Adrenal gland (tissue), 12 donors: Measurements from ENCODE around the gene ATP6V1A. TPM values are rescaled to one million over a fixed set of nuclear protein-coding genes. Genes with fewer than 3 reads are reported as not detected.
A peak's percentile ranks its signal among the peaks of the same experiment; 100 is the strongest.

Experiments
- DNase-seq, 7 donors: peaks; one replicate each; pipeline ENCODE4 v3.0.0-alpha.2; 2019 to 2020
- H3K27ac ChIP-seq, 5 donors: fragments of 200-600 bp; sonication (generic) in 4 of 5; 1 replicate in 3 of 5; 2 replicates in 2 of 5; pipeline versions ENCODE4 v1.5.1 to v1.8.0; 2016 to 2020; ENCODE audit warnings: mild to moderate bottlenecking in 1 of 5
- H3K27me3 ChIP-seq: fragments of 200-600 bp; 2 replicates; pipeline ENCODE4 v1.8.0; 2021
- H3K36me3 ChIP-seq, 2 donors: fragments of 200-600 bp; replicated peaks in 1 of 2; 1 replicate in 1 of 2; 2 replicates in 1 of 2; pipeline versions ENCODE4 v1.5.1 to v1.8.0; 2018 to 2022
- H3K4me1 ChIP-seq, 2 donors: fragments of 200-600 bp; replicated peaks in 1 of 2; 1 replicate in 1 of 2; 2 replicates in 1 of 2; pipeline versions ENCODE4 v1.5.1 to v1.8.0; 2018 to 2021
- H3K4me3 ChIP-seq, 4 donors: fragments of 200-600 bp; sonication (generic) in 3 of 4; one replicate each; pipeline ENCODE4 v1.5.1; 2016 to 2018
- H3K9me3 ChIP-seq, 3 donors: fragments of 200-600 bp; sonication (generic) in 1 of 3; replicated peaks in 1 of 3; 1 replicate in 2 of 3; 2 replicates in 1 of 3; pipeline versions ENCODE4 v1.5.1 to v1.8.0; 2016 to 2021
- CTCF ChIP-seq, 6 experiments: fragments of 450-650 bp in 4 of 6; fragments of 200-600 bp in 2 of 6; sonication (generic) in 1 of 6; IDR thresholded peaks; 1 replicate in 5 of 6; 2 replicates in 1 of 6; pipeline versions ENCODE4 v1.5.1 to v1.8.0; 2016 to 2021; ENCODE audit warnings: antibody characterized with exemption in 6 of 6, mild to moderate bottlenecking in 2 of 6, moderate library complexity in 1 of 6
- POLR2A ChIP-seq, 2 donors: fragments of 450-650 bp; IDR thresholded peaks; one replicate each; pipeline ENCODE4 v1.6.1; 2017; ENCODE audit warnings: antibody characterized with exemption in 2 of 2, mild to moderate bottlenecking in 2 of 2, moderate library complexity in 1 of 2
- WGBS, 4 donors: extraction: QIAGEN DNeasy Blood & Tissue Kit in 2 of 4; methylation state at CpG; one replicate each; pipeline versions ENCODE4 v1.1.5 to v1.1.7; 2013 to 2017; 5-methylcytosine and 5-hydroxymethylcytosine counted together
- intact Hi-C, 2 donors: fragments of 100-400 bp; cut with DNase I; formaldehyde crosslinking; loops; one replicate each; pipeline versions ENCODE4 v1.14.1 to v1.15.0; 2022 to 2023
- polyA plus RNA-seq, 3 donors: library from polyadenylated mRNA; stranded (reverse); fragments of 200-250 nt in 2 of 3; fragments of 350-450 nt in 1 of 3; fragmentation: Illumina TruSeq in 1 of 3; extraction: RNeasy Lipid Tissue Mini Kit (QIAGEN cat#74804) in 1 of 3; gene quantifications; one replicate each; pipeline ENCODE4 v1.2.3, GENCODE V29; 2013 to 2014
- total RNA-seq, 9 donors: library from RNA; depleted of rRNA in 4 of 9; stranded (reverse); fragments of >200 nt in 4 of 9; fragments of 120-200 nt in 1 of 9; fragmentation: NEBNext Ultra II Directional in 1 of 9; extraction: Animal tissue kit (Norgen Biotek cat#: 25700) in 1 of 9; gene quantifications; one replicate each; pipeline versions ENCODE4 v1.1.0 to v1.2.4, GENCODE V29; 2013 to 2023
- donor health status: healthy with polysubstance abuse.
- donor health status: Bipolar disorder and iron deficiency.
- donor health status: DM: yes; HTN: yes; CAD: no.
- donor health status: DM: no; HTN: no; CAD: no.
- donor health status: DM: no; HTN: no; CAD: no.
- donor health status: DM: yes; HTN: yes; CAD: no.

Gene ATP6V1A
- total and polyA plus RNA-seq, 12 donors: 14.7 to 165 (median 108) TPM

- no peaks in the 10 kb centered on the region for H3K27me3 ChIP-seq
- H3K4me1 ChIP-seq: peaks cover 0 to 55% of the 10 kb centered on the region in 2 donors
- peak overlapping the region in 3 of 5 donors; percentile 35 to 72 (median 62) for H3K27ac ChIP-seq
- TF ChIP-seq CTCF (IDR thresholded peaks at IDR 0.05): peak; percentile 48 to 84 (median 78)
- no peak for TF ChIP-seq POLR2A (IDR thresholded peaks at IDR 0.05)
- no peak overlapping the region for H3K4me3 ChIP-seq
- intact Hi-C loops: loop anchor here in 1 of 2 donors (10.0 kb wide), 1 partner anchor 98 kb away; the partner anchor contains the start of gene GRAMD1C
- H3K9me3 ChIP-seq: no peaks in the 10 kb centered on the region
- peak; percentile 34 to 66 (median 41) for DNase-seq
- WGBS, 4 donors: 7 to 11% (median 8%) methylated on average over 3 of the region's 3 CpGs
- H3K36me3 ChIP-seq: no peaks in the 10 kb centered on the region
Measured at GRCh38 chr3:113736548-113737089, 10.2 kb upstream of the ATP6V1A start.

GRCh38 chr3:113741086-113741485 lies 5.7 kb upstream of the ATP6V1A start:
- intact Hi-C loops: no loop called here
- Histone ChIP-seq H3K27ac (peak overlapping the region in 2 of 5 donors; percentile 31 to 49), H3K27me3 (no peaks in the 10 kb centered on the region), H3K4me1 (peaks cover 4 to 81% of the 10 kb centered on the region in 2 donors), H3K9me3 (no peaks in the 10 kb centered on the region), H3K36me3 (no peaks in the 10 kb centered on the region), H3K4me3 (no peak overlapping the region)
- TF ChIP-seq CTCF (IDR thresholded peaks at IDR 0.05) (no peak), POLR2A (IDR thresholded peaks at IDR 0.05) (no peak)
- DNase-seq: no peak
- WGBS, 4 donors: 43 to 62% (median 50%) methylated on average over 5 of the region's 5 CpGs

GRCh38 chr3:113741620-113742019 lies 5.2 kb upstream of the ATP6V1A start:
- Histone ChIP-seq H3K4me3 (no peak overlapping the region), H3K27me3 (no peaks in the 10 kb centered on the region), H3K4me1 (peaks cover 4 to 76% of the 10 kb centered on the region in 2 donors), H3K27ac (peak overlapping the region in 2 of 5 donors; percentile 31 to 49), H3K9me3 (no peaks in the 10 kb centered on the region), H3K36me3 (no peaks in the 10 kb centered on the region)
- DNase-seq: no peak
- intact Hi-C loops: no loop called here
- TF ChIP-seq CTCF (IDR thresholded peaks at IDR 0.05) (no peak), POLR2A (IDR thresholded peaks at IDR 0.05) (no peak)
- WGBS, 4 donors: 80 to 85% (median 82%) methylated on average over 1 of the region's 1 CpG

GRCh38 chr3:113743006-113743630 lies 3.7 kb upstream of the ATP6V1A start:
- Histone ChIP-seq H3K9me3 (no peaks in the 10 kb centered on the region), H3K27me3 (no peaks in the 10 kb centered on the region), H3K4me3 (peak overlapping the region in 1 of 4 donors; percentile 92), H3K4me1 (peaks cover 7 to 67% of the 10 kb centered on the region in 2 donors), H3K36me3 (no peaks in the 10 kb centered on the region), H3K27ac (no peak overlapping the region)
- no peak for DNase-seq
- TF ChIP-seq CTCF (IDR thresholded peaks at IDR 0.05) (no peak), POLR2A (IDR thresholded peaks at IDR 0.05) (no peak)
- intact Hi-C loops: no loop called here
- WGBS, 4 donors: 73 to 82% (median 77%) methylated on average over 7 of the region's 7 CpGs
